Measurements from ENCODE around the gene RASGRP2.

DNA sequence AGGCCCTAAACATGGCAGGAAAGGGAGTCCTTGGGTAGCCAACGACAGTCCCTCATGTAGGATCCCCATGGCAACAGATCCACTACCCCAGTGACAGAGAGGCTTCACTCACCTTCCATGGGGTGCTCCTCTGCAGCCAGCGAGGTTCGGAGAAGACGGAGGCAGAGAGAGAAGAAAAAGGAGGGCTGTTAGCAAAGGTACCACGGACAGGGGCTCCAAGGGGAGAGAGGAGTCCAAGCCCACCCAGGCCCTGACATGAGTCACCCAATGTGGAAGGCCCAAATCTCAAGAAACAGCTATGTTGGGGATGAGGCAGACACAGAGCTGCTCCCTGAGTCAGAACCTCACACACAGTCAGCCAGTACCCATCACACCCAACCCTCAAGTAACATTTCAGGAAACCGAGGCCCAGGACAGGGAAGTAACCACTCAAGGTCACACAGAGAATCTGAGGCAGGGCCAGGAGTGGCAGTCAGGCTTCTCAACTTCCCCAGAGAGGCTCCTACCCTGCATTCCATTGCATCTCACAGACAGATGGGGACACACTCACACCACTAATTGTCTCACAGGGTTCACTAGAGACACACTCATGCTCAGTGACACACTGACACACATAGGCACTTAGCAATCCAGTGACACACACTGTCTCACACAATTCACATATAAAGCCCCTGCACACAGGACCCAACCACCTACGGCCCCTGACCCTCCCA, 46.1 kb downstream of the RASGRP2 start:
- TF ChIP-seq, protein P1, sequence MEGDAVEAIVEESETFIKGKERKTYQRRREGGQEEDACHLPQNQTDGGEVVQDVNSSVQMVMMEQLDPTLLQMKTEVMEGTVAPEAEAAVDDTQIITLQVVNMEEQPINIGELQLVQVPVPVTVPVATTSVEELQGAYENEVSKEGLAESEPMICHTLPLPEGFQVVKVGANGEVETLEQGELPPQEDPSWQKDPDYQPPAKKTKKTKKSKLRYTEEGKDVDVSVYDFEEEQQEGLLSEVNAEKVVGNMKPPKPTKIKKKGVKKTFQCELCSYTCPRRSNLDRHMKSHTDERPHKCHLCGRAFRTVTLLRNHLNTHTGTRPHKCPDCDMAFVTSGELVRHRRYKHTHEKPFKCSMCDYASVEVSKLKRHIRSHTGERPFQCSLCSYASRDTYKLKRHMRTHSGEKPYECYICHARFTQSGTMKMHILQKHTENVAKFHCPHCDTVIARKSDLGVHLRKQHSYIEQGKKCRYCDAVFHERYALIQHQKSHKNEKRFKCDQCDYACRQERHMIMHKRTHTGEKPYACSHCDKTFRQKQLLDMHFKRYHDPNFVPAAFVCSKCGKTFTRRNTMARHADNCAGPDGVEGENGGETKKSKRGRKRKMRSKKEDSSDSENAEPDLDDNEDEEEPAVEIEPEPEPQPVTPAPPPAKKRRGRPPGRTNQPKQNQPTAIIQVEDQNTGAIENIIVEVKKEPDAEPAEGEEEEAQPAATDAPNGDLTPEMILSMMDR (conservative IDR thresholded peaks at IDR 0.05; ENCODE audit: low read depth, low read length) = no peak
- no peak for TF ChIP-seq EZH2 (IDR thresholded peaks at IDR 0.05; ENCODE audit: low read length, unreplicated experiment)

Data from PC-3 (cell line).